Panc1 (cell line): Measurements from ENCODE around the gene MPDU1.

Experiments
- CTCF ChIP-seq: fragments of 450-650 bp; IDR thresholded peaks from 2 replicates; pipeline ENCODE4 v1.5.1; 2017; ENCODE audit warnings: mild to moderate bottlenecking
- REST ChIP-seq, 2 experiments: IDR thresholded peaks; 2 replicates each; pipeline ENCODE4 v1.6.1; 2011 to 2012; ENCODE audit warnings: low read depth in 2 of 2, control low read depth in 1 of 2, low read length in 1 of 2, mild to moderate bottlenecking in 1 of 2, moderate library complexity in 1 of 2; ENCODE audit not compliant: insufficient read depth in 1 of 2

GRCh38 chr17:7553356-7553755, 30.3 kb upstream of the MPDU1 start:
- TF ChIP-seq CTCF (no peak), REST (IDR thresholded peaks at IDR 0.05; ENCODE audit: insufficient read depth in 1 of 2, low read depth in 2 of 2, low read length in 1 of 2) (no peak)
